ENCODE data around the gene LTBP1.

DNA sequence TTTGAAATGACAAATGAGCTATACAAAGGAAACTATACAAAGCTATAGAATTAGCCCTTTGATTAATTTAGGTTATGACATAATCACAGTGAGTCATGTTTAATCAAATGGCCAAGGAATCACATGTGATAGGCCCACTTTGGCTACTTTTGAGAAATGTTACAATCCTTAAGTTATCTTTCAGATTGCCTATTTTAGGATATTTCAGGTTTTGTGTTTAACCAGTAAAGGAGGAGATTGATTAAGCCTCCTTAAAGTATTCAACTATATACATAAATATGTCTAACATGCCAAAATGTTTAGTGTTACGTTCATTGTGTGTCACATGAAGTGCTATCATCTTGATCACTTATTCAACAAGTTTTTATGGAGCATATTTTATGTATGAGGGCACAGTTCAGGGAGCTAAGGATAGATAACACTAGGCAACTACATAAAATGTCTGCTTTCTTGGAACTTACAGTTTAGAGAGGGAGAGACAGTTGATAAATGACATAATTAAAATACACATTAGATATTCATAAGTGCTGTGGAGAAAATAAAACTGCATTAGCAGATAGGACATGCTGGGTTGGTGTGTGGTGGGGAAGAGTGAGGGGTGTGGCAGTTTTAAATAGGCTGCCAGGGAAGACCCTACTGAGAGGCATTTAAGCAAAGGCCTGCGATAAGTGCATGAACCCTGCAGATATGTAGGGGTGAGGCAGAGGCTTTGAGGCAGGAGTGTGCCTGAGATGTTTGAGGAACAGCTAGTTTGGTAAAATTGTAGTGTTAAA lies 77.2 kb downstream of the LTBP1 start:
- TF ChIP-seq JUNB (IDR thresholded peaks at IDR 0.05) (no peak), SMC3 (IDR thresholded peaks at IDR 0.05) (no peak), EP300 (IDR thresholded peaks at IDR 0.05) (no peak), POLR2AphosphoS2 (conservative IDR thresholded peaks at IDR 0.05; ENCODE audit: low read length) (no peak), REST (IDR thresholded peaks at IDR 0.05) (no peak), SREBF2 (IDR thresholded peaks at IDR 0.05) (no peak), RAD21 (conservative IDR thresholded peaks at IDR 0.05 in 1 of 2, IDR thresholded peaks at IDR 0.05 in 1 of 2) (no peak), HOXA7 (CRISPR knock-in tag; IDR thresholded peaks at IDR 0.05) (no peak), PHF8 (IDR thresholded peaks at IDR 0.05; ENCODE audit: borderline replicate concordance, low read depth) (no peak)
